ENCODE results near the gene DCDC2C. TPM values are rescaled to one million over a fixed set of nuclear protein-coding genes. Genes with fewer than 3 reads are reported as not detected.

The DCDC2C gene
- total and polyA plus RNA-seq, 7 donors: 0.13 TPM; not detected in 6

- intact Hi-C loops (cut with DNase I): no loop called here
- DNase-seq: no peak
- TF ChIP-seq CTCF (IDR thresholded peaks at IDR 0.05): no peak
- Histone ChIP-seq H3K27me3 (ENCODE audit: insufficient read depth in 3 of 3, low read length in 2 of 3) (peaks cover 0 to 4% (median 0%) of the 10 kb centered on the region in 3 donors), H3K9me3 (no peaks in the 10 kb centered on the region), H3K4me1 (no peaks in the 10 kb centered on the region), H3K36me3 (ENCODE audit: insufficient read depth in 1 of 2, low read depth in 1 of 2) (no peaks in the 10 kb centered on the region), H3K27ac (no peak overlapping the region), H3K4me3 (no peak overlapping the region)
- WGBS, 3 donors: 74 to 82% (median 77%) methylated on average over 8 of the region's 8 CpGs
- no peak for ATAC-seq
These were observed 25.7 kb downstream of the DCDC2C start for GRCh38 chr2:3729055-3729448.

GRCh38 chr2:3729786-3730185 lies 26.4 kb downstream of the DCDC2C start:
- intact Hi-C loops (cut with DNase I): no loop called here
- no peaks in the 10 kb centered on the region for H3K4me1 ChIP-seq
- ATAC-seq (no peak), DNase-seq (no peak)
- H3K27me3 ChIP-seq (ENCODE audit: insufficient read depth in 3 of 3, low read length in 2 of 3): peaks cover 0 to 4% (median 0%) of the 10 kb centered on the region in 3 donors
- H3K27ac ChIP-seq: no peak overlapping the region
- H3K9me3 ChIP-seq: no peaks in the 10 kb centered on the region
- H3K4me3 ChIP-seq: no peak overlapping the region
- no peaks in the 10 kb centered on the region for H3K36me3 ChIP-seq (ENCODE audit: insufficient read depth in 1 of 2, low read depth in 1 of 2)
- WGBS, 3 donors: 73 to 81% (median 75%) methylated on average over 9 of the region's 9 CpGs
- no peak for TF ChIP-seq CTCF (IDR thresholded peaks at IDR 0.05)

GRCh38 chr2:3730646-3731045 lies 27.3 kb downstream of the DCDC2C start:
- H3K9me3 ChIP-seq: no peaks in the 10 kb centered on the region
- WGBS, 3 donors: 84 to 88% (median 85%) methylated on average over 8 of the region's 8 CpGs

GRCh38 chr2:3731829-3732228 lies 28.5 kb downstream of the DCDC2C start:
- TF ChIP-seq CTCF (IDR thresholded peaks at IDR 0.05): no peak
- peaks cover 0 to 4% (median 0%) of the 10 kb centered on the region in 3 donors for H3K27me3 ChIP-seq (ENCODE audit: insufficient read depth in 3 of 3, low read length in 2 of 3)
- no peaks in the 10 kb centered on the region for H3K9me3 ChIP-seq
- H3K27ac ChIP-seq: no peak overlapping the region
- no peak overlapping the region for H3K4me3 ChIP-seq
- intact Hi-C loops (cut with DNase I): no loop called here
- WGBS, 3 donors: 93 to 98% (median 94%) methylated on average over 7 of the region's 7 CpGs
- H3K4me1 ChIP-seq: no peaks in the 10 kb centered on the region
- no peak for DNase-seq
- no peaks in the 10 kb centered on the region for H3K36me3 ChIP-seq (ENCODE audit: insufficient read depth in 1 of 2, low read depth in 1 of 2)
- ATAC-seq: no peak

More at GRCh38 chr2:3730646-3731045, 27.3 kb downstream of the DCDC2C start:
- no peak overlapping the region for H3K27ac ChIP-seq
- H3K4me1 ChIP-seq: no peaks in the 10 kb centered on the region
- DNase-seq: no peak
- H3K36me3 ChIP-seq (ENCODE audit: insufficient read depth in 1 of 2, low read depth in 1 of 2): no peaks in the 10 kb centered on the region
- no peak for TF ChIP-seq CTCF (IDR thresholded peaks at IDR 0.05)
- no peak for ATAC-seq
- no peak overlapping the region for H3K4me3 ChIP-seq
- H3K27me3 ChIP-seq (ENCODE audit: insufficient read depth in 3 of 3, low read length in 2 of 3): peaks cover 0 to 4% (median 0%) of the 10 kb centered on the region in 3 donors
- intact Hi-C loops (cut with DNase I): no loop called here

GRCh38 chr2:3736112-3736511 lies 32.7 kb downstream of the DCDC2C start:
- Histone ChIP-seq H3K27ac (no peak overlapping the region), H3K27me3 (ENCODE audit: insufficient read depth in 3 of 3, low read length in 2 of 3) (no peaks in the 10 kb centered on the region), H3K4me1 (no peaks in the 10 kb centered on the region), H3K9me3 (no peaks in the 10 kb centered on the region), H3K4me3 (no peak overlapping the region), H3K36me3 (ENCODE audit: insufficient read depth in 1 of 2, low read depth in 1 of 2) (no peaks in the 10 kb centered on the region)
- no peak for TF ChIP-seq CTCF (IDR thresholded peaks at IDR 0.05)
- intact Hi-C loops (cut with DNase I): no loop called here
- DNase-seq (no peak), ATAC-seq (no peak)
- 82 to 90% (median 84%) methylated on average over 7 of the region's 7 CpGs for WGBS, 3 donors

Data from psoas muscle (tissue), 8 donors.